Ascending aorta (tissue), 2 donors: ENCODE results near the gene GRIA1. TPM values are rescaled to one million over a fixed set of nuclear protein-coding genes. Genes with fewer than 3 reads are reported as not detected.

Experiments used
- DNase-seq, 2 donors: peaks; one replicate each; pipeline ENCODE4 v3.0.0-alpha.2; 2019; ENCODE audit warnings: low spot score in 2 of 2
- H3K27ac ChIP-seq, 2 donors: fragments of 200-600 bp; sonication (generic); one replicate each; pipeline ENCODE4 v1.5.1; 2016 to 2017; ENCODE audit warnings: mild to moderate bottlenecking in 1 of 2
- H3K27me3 ChIP-seq: fragments of 200-600 bp; sonication (generic); one replicate; pipeline ENCODE4 v1.5.1; 2017
- H3K36me3 ChIP-seq, 2 donors: fragments of 200-600 bp; sonication (generic); one replicate each; pipeline ENCODE4 v1.5.1; 2016
- H3K4me1 ChIP-seq, 2 donors: fragments of 200-600 bp; sonication (generic); one replicate each; pipeline ENCODE4 v1.5.1; 2016 to 2017; ENCODE audit warnings: mild to moderate bottlenecking in 1 of 2
- H3K4me3 ChIP-seq, 2 donors: fragments of 200-600 bp; sonication (generic); one replicate each; pipeline ENCODE4 v1.5.1; 2016 to 2017; ENCODE audit warnings: mild to moderate bottlenecking in 1 of 2
- H3K9me3 ChIP-seq, 2 donors: fragments of 200-600 bp; sonication (generic); one replicate each; pipeline ENCODE4 v1.5.1; 2016
- CTCF ChIP-seq, 3 experiments: fragments of 200-600 bp in 2 of 3; fragments of 450-650 bp in 1 of 3; sonication (generic) in 2 of 3; IDR thresholded peaks; one replicate each; pipeline ENCODE4 v1.5.1; 2016 to 2019; ENCODE audit warnings: antibody characterized with exemption in 3 of 3, mild to moderate bottlenecking in 1 of 3, moderate library complexity in 1 of 3
- intact Hi-C: fragments of 100-400 bp; cut with DNase I; formaldehyde crosslinking; loops from one replicate; pipeline ENCODE4 v1.15.1; 2023
- total RNA-seq: library from RNA; depleted of rRNA; stranded (reverse); fragments of >200 nt; gene quantifications from one replicate; pipeline ENCODE4 v1.1.0, GENCODE V29; 2016

GRIA1 gene
- 7.0 TPM for total RNA-seq

GRCh38 chr5:153490118-153491037 is at the start of gene GRIA1:
TSS of gene GRIA1 (plus strand) at chr5:153490670.
- DNase-seq, result no peak
- Histone ChIP-seq H3K4me1 (peaks cover 0 to 7% of the 10 kb centered on the region in 2 donors), H3K27me3 (no peaks in the 10 kb centered on the region), H3K4me3 (peak within 1 kb of the TSS; percentile 46 to 65), H3K36me3 (no peaks in the 10 kb centered on the region), H3K9me3 (no peaks in the 10 kb centered on the region), H3K27ac (no peak within 1 kb of the TSS)
- TF ChIP-seq CTCF (IDR thresholded peaks at IDR 0.05), result peak in 1 of 3 experiments; percentile 9
- intact Hi-C loops, result loop anchor here (5.0 to 10.0 kb wide), 2 partner anchors 334 to 472 kb away; no protein-coding TSS in a partner anchor

GRCh38 chr5:153445875-153446579 is 44.4 kb upstream of the GRIA1 start:
- TF ChIP-seq CTCF (IDR thresholded peaks at IDR 0.05), result no peak
- Histone ChIP-seq H3K27me3 (no peaks in the 10 kb centered on the region), H3K36me3 (no peaks in the 10 kb centered on the region), H3K4me1 (peaks cover 0 to 12% of the 10 kb centered on the region in 2 donors), H3K27ac (peak overlapping the region; percentile 70 to 73), H3K9me3 (no peaks in the 10 kb centered on the region), H3K4me3 (peak overlapping the region; percentile 6 to 35)
- peak in 1 of 2 donors; percentile 79 for DNase-seq
- intact Hi-C loops, result no loop called here

DNA sequence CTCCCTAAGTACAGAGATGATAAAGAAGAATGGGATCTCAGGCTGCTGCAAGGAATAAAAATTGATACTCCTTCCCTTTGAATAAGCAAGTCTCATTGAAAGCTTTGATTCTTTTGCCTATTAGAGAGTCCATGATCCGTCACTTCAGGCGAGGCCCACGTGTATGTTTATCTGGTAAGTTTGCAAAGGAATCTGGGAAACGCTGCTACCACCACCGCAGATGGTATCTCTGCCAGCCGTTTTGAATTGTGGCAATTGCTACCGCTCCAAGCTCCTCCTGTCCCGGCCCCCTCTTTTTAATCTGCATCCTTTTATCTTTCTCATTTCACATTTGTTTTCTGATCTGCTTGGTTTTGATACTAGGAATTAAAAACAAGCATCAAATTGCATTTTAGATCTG is 42.9 kb upstream of the GRIA1 start:
- DNase-seq, result no peak
- no peaks in the 10 kb centered on the region for H3K27me3 ChIP-seq
- H3K4me3 ChIP-seq, result no peak overlapping the region
- no peaks in the 10 kb centered on the region for H3K9me3 ChIP-seq
- TF ChIP-seq CTCF (IDR thresholded peaks at IDR 0.05), result no peak
- H3K4me1 ChIP-seq, result peaks cover 0 to 12% of the 10 kb centered on the region in 2 donors
- H3K27ac ChIP-seq, result no peak overlapping the region
- intact Hi-C loops, result no loop called here
- H3K36me3 ChIP-seq, result no peaks in the 10 kb centered on the region

DNA sequence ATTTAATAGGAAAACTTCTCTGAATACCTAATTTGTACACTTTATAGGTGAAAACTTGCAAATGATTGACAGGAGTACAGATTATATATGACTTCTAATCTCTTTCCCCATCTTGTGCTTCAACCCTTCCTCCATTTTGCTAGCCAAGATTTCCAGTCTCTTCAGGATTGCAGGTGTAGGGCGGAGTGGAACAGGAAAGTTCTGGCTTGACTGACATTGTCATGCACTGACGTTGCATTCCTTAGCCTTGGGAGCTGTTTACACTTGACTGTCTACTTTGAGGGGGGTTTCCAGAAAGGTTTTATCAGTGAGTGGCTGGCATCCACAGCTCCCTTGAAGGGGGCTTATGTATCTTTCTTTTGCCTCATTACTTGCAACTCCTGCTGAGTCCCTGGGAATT is 34.1 kb upstream of the GRIA1 start:
- H3K36me3 ChIP-seq, result no peaks in the 10 kb centered on the region
- no peaks in the 10 kb centered on the region for H3K9me3 ChIP-seq
- H3K27ac ChIP-seq, result no peak overlapping the region
- TF ChIP-seq CTCF (IDR thresholded peaks at IDR 0.05), result no peak
- H3K27me3 ChIP-seq, result no peaks in the 10 kb centered on the region
- intact Hi-C loops, result no loop called here
- no peaks in the 10 kb centered on the region for H3K4me1 ChIP-seq
- no peak for DNase-seq
- H3K4me3 ChIP-seq, result no peak overlapping the region

GRCh38 chr5:153456993-153457392 is 33.5 kb upstream of the GRIA1 start:
- Histone ChIP-seq H3K27ac (no peak overlapping the region), H3K27me3 (no peaks in the 10 kb centered on the region), H3K4me3 (no peak overlapping the region), H3K9me3 (no peaks in the 10 kb centered on the region), H3K36me3 (no peaks in the 10 kb centered on the region), H3K4me1 (no peaks in the 10 kb centered on the region)
- intact Hi-C loops, result no loop called here
- no peak for TF ChIP-seq CTCF (IDR thresholded peaks at IDR 0.05)
- no peak for DNase-seq
